Testis (tissue), 3 donors: ENCODE results near the gene C10orf120. TPM values are rescaled to one million over a fixed set of nuclear protein-coding genes. Genes with fewer than 3 reads are reported as not detected.

Experiments
- DNase-seq: peaks from one replicate; pipeline ENCODE4 v3.0.0-alpha.2; 2019
- H3K27ac ChIP-seq, 2 donors: fragments of 200-600 bp; sonication (generic); one replicate each; pipeline ENCODE4 v1.5.1; 2019
- H3K27me3 ChIP-seq: fragments of 200-600 bp; sonication (generic); one replicate; pipeline ENCODE4 v1.5.1; 2019
- H3K36me3 ChIP-seq: fragments of 200-600 bp; sonication (generic); one replicate; pipeline ENCODE4 v1.5.1; 2017; ENCODE audit warnings: low read depth; ENCODE audit errors: missing control alignments
- H3K4me1 ChIP-seq: fragments of 200-600 bp; sonication (generic); one replicate; pipeline ENCODE4 v1.5.1; 2019
- H3K4me3 ChIP-seq, 2 donors: fragments of 200-600 bp; sonication (generic); one replicate each; pipeline ENCODE4 v1.5.1; 2017 to 2019
- H3K9me3 ChIP-seq: fragments of 200-600 bp; sonication (generic); one replicate; pipeline ENCODE4 v1.5.1; 2017
- POLR2A ChIP-seq: fragments of 450-650 bp; IDR thresholded peaks from one replicate; pipeline ENCODE4 v1.6.1; 2017; ENCODE audit warnings: antibody characterized with exemption, mild to moderate bottlenecking, moderate library complexity
- WGBS, 2 donors: methylation state at CpG; one replicate each; pipeline ENCODE4 v1.1.5; 2018; 5-methylcytosine and 5-hydroxymethylcytosine counted together
- intact Hi-C: fragments of 100-400 bp; cut with DNase I; formaldehyde crosslinking; loops from one replicate; pipeline ENCODE4 v1.15.1; 2023; ENCODE audit warnings: low total_unique reads
- polyA plus RNA-seq: library from polyadenylated mRNA; stranded (reverse); fragments of 350-450 nt; fragmentation: Illumina TruSeq; extraction: RNeasy Lipid Tissue Mini Kit (QIAGEN cat#74804); gene quantifications from one replicate; pipeline ENCODE4 v1.2.3, GENCODE V29; 2014; ENCODE audit warnings: low read depth, low replicate concordance; ENCODE audit not compliant: insufficient read depth
- total RNA-seq, 2 donors: library from RNA; depleted of rRNA; stranded (reverse); fragments of >200 nt; gene quantifications; one replicate each; pipeline ENCODE4 v1.2.3, GENCODE V29; 2016
- TF ChIP-seq, protein P1 (sequence below), 3 experiments: fragments of 450-650 bp in 2 of 3; fragments of 200-600 bp in 1 of 3; sonication (generic) in 1 of 3; IDR thresholded peaks; one replicate each; pipeline ENCODE4 v1.5.1; 2016 to 2019; ENCODE audit warnings: antibody characterized with exemption in 3 of 3, mild to moderate bottlenecking in 2 of 3, moderate library complexity in 1 of 3

The C10orf120 gene
- total and polyA plus RNA-seq, 3 donors from 2014 or later, result 7.9 to 36.6 (median 11.9) TPM

DNA sequence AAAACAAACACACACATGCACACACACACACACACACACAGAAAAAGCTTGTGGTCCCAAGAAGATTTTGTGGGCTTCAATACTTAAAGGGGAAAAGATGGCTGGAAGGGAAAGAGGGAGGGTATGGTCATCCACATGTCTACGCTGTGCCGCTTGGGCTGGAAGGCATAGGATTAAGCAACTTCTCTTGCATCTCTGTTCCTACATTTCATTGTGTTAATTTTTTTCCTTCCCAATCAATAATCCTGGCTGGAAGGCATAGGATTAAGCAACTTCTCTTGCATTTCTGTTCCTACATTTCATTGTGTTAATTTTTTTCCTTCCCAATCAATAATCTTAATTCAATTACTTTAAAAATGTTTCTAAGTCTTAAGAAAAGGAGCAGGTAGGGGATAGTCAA lies 30.6 kb downstream of the C10orf120 start:
- Histone ChIP-seq H3K36me3 (no peaks in the 10 kb centered on the region), H3K9me3 (no peaks in the 10 kb centered on the region), H3K27me3 (no peaks in the 10 kb centered on the region), H3K4me1 (peaks cover 10% of the 10 kb centered on the region), H3K4me3 (no peak overlapping the region), H3K27ac (no peak overlapping the region)
- WGBS, 2 donors, result 92 to 97% methylated on average over 2 of the region's 2 CpGs
- intact Hi-C loops, result no loop called here
- DNase-seq, result no peak
- TF ChIP-seq, protein P1, sequence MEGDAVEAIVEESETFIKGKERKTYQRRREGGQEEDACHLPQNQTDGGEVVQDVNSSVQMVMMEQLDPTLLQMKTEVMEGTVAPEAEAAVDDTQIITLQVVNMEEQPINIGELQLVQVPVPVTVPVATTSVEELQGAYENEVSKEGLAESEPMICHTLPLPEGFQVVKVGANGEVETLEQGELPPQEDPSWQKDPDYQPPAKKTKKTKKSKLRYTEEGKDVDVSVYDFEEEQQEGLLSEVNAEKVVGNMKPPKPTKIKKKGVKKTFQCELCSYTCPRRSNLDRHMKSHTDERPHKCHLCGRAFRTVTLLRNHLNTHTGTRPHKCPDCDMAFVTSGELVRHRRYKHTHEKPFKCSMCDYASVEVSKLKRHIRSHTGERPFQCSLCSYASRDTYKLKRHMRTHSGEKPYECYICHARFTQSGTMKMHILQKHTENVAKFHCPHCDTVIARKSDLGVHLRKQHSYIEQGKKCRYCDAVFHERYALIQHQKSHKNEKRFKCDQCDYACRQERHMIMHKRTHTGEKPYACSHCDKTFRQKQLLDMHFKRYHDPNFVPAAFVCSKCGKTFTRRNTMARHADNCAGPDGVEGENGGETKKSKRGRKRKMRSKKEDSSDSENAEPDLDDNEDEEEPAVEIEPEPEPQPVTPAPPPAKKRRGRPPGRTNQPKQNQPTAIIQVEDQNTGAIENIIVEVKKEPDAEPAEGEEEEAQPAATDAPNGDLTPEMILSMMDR (IDR thresholded peaks at IDR 0.05), result no peak
- no peak for TF ChIP-seq POLR2A

DNA sequence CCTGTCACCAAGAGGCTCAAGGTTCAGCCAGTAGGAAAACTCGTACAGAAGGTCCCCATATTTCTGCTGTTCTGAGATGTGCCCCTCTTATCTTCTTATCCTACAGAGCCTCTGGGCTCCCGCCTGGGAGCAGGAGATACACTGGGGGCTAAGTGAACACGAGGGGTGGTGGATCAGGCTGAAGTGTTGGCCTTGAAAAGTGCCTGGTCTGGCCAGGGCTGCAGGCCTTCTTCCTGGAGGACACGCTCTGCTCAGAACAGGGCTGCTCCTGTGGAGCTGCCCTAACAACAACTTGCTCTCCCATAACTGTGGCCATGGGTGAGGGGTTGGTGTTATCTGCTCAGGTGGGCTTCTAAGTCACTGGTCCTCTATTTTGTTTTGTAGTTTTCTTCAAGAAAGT lies 33.7 kb downstream of the C10orf120 start:
- H3K9me3 ChIP-seq, result no peaks in the 10 kb centered on the region
- H3K4me1 ChIP-seq, result peaks cover 10% of the 10 kb centered on the region
- no peaks in the 10 kb centered on the region for H3K36me3 ChIP-seq
- TF ChIP-seq, protein P1 (IDR thresholded peaks at IDR 0.05), result no peak
- no peak for TF ChIP-seq POLR2A
- no peak overlapping the region for H3K4me3 ChIP-seq
- no peaks in the 10 kb centered on the region for H3K27me3 ChIP-seq
- no peak for DNase-seq
- 26 to 56% methylated on average over 4 of the region's 4 CpGs for WGBS, 2 donors
- H3K27ac ChIP-seq, result no peak overlapping the region
- intact Hi-C loops, result no loop called here

DNA sequence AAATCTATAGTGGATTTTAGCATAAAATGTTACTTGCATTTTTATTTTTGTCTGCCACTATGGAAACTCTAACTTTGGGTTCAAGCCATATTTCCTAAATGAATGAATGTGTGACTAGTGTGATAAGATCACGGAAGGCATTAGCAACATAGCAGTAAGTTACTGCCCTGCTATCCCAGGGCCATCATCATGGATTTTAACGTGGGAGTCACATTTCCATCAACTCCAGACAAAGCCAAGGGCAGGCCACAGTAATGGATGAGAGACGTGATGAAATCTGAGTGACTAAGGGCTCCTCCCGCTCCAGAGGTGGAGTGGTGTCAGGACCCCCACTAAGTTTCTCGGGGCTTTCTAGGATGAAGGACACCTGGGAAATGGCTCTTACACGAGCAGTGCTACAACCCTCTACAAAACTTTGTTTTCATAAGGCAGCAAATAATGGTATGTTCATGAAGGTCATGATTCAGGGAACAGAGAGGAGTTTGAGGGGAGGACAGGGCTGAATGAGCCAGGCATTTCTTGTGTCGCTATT lies 34.3 kb downstream of the C10orf120 start:
- no peak for DNase-seq
- no peak for TF ChIP-seq POLR2A
- TF ChIP-seq, protein P1 (IDR thresholded peaks at IDR 0.05), result no peak
- Histone ChIP-seq H3K36me3 (no peaks in the 10 kb centered on the region), H3K27ac (no peak overlapping the region), H3K4me1 (peaks cover 10% of the 10 kb centered on the region), H3K4me3 (no peak overlapping the region), H3K27me3 (no peaks in the 10 kb centered on the region), H3K9me3 (no peaks in the 10 kb centered on the region)
- WGBS, 2 donors, result 46 to 65% methylated on average over 7 of the region's 7 CpGs
- intact Hi-C loops, result no loop called here

DNA sequence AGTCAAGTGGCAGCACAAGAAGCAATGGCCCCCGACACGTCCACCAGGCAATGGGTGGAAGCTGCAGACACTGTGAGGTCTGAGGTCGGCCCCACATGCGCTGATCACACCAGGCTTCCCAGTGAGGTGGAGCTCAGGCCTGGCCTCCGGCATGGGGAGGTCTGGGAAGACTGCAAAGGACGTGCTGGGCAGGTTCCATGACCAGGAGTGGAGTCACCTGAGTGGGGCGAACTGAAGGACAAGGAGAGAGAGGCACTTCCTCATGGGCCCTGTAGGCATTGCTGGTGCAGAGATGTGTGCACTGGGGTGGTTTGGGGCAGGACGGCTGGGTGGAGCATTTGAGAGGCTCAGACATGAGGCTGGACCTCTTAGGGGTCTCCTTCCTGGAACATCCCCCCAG lies 35.1 kb downstream of the C10orf120 start:
- H3K9me3 ChIP-seq, result no peaks in the 10 kb centered on the region
- no peak overlapping the region for H3K4me3 ChIP-seq
- 87 to 94% methylated on average over 7 to 8 of the region's 8 CpGs for WGBS, 2 donors
- TF ChIP-seq POLR2A, result no peak
- TF ChIP-seq, protein P1 (IDR thresholded peaks at IDR 0.05), result no peak
- H3K36me3 ChIP-seq, result no peaks in the 10 kb centered on the region
- H3K27me3 ChIP-seq, result no peaks in the 10 kb centered on the region
- peaks cover 10% of the 10 kb centered on the region for H3K4me1 ChIP-seq
- intact Hi-C loops, result no loop called here
- H3K27ac ChIP-seq, result no peak overlapping the region
- DNase-seq, result no peak

DNA sequence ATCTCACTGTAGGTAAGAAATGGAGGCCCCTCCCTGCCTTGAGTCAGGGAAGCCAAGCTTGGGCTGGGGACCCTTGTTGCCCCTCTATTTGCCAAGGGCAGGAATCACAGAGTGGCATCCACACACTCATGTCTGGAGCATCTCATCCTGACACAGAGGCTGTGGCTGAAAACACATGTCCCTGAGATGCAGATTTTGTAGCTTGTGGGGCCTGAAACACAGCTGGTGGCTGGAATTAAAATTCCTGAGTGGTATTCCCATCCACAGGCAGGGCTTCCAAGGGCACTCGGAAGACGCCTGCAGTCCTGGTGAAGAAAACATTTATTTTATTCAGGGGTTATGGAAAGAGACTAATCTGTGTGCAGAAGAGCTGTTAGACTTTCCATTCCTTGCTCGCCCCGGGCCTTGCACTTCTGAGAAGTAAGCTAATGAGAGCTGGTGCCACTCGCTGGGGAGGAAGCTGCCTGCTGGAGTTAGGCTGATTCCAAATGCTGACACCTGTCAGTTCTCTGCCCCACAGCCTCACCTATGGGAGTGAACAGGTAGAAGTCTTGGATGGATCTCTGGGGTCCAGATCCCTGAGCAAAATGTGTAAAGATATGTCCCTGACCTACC lies 36.0 kb downstream of the C10orf120 start:
- H3K9me3 ChIP-seq, result no peaks in the 10 kb centered on the region
- peaks cover 10% of the 10 kb centered on the region for H3K4me1 ChIP-seq
- intact Hi-C loops, result no loop called here
- TF ChIP-seq POLR2A, result no peak
- TF ChIP-seq, protein P1 (IDR thresholded peaks at IDR 0.05), result no peak
- H3K4me3 ChIP-seq, result no peak overlapping the region
- H3K27me3 ChIP-seq, result no peaks in the 10 kb centered on the region
- no peak for DNase-seq
- H3K27ac ChIP-seq, result no peak overlapping the region
- no peaks in the 10 kb centered on the region for H3K36me3 ChIP-seq
- WGBS, 2 donors, result 78 to 87% methylated on average over 5 of the region's 5 CpGs
